Upper lobe of left lung (tissue), 4 donors: Measurements from ENCODE around the gene ADD1.

Source experiments
- CTCF ChIP-seq, 6 experiments: fragments of 450-650 bp in 4 of 6; fragments of 200-600 bp in 2 of 6; sonication (generic) in 2 of 6; IDR thresholded peaks; one replicate each; pipeline ENCODE4 v1.5.1; 2016 to 2019; ENCODE audit warnings: antibody characterized with exemption in 6 of 6
- POLR2A ChIP-seq, 4 donors: fragments of 450-650 bp; IDR thresholded peaks; one replicate each; pipeline ENCODE4 v1.5.1; 2016 to 2017; ENCODE audit warnings: antibody characterized with exemption in 4 of 4, mild to moderate bottlenecking in 2 of 4

GRCh38 chr4:2814627-2815270, 28.9 kb upstream of the ADD1 start:
- TF ChIP-seq POLR2A (IDR thresholded peaks at IDR 0.05) (no peak), CTCF (IDR thresholded peaks at IDR 0.05) (no peak)
